Kidney (tissue), 14 donors: ENCODE data around the gene VAV2. TPM values are rescaled to one million over a fixed set of nuclear protein-coding genes. Genes with fewer than 3 reads are reported as not detected.
A peak's percentile ranks its signal among the peaks of the same experiment; 100 is the strongest.

Experiments used
- DNase-seq, 5 donors: peaks; one replicate each; pipeline ENCODE4 v3.0.0-alpha.2; 2013 to 2020
- FAIRE-seq: peaks from 2 replicates; lab custom pipeline; 2012; peaks lifted over from hg19 to GRCh38; lab: Jason Lieb, UNC
- H3K27ac ChIP-seq, 2 donors: one replicate each; pipeline ENCODE4 v1.7.0; 2013; ENCODE audit warnings: low read depth in 2 of 2, low read length in 2 of 2, inconsistent platforms in 1 of 2
- H3K27me3 ChIP-seq: one replicate; pipeline ENCODE4 v1.7.1; 2013; ENCODE audit warnings: low read length, inconsistent platforms; ENCODE audit not compliant: control insufficient read depth, insufficient read depth
- H3K36me3 ChIP-seq, 3 donors: one replicate each; pipeline versions ENCODE4 v1.7.0 to v1.7.1; 2013; ENCODE audit warnings: low read length in 3 of 3, control low read depth in 1 of 3, inconsistent platforms in 1 of 3; ENCODE audit not compliant: insufficient read depth in 3 of 3, control insufficient read depth in 2 of 3
- H3K4me1 ChIP-seq, 3 donors: one replicate each; pipeline versions ENCODE4 v1.7.0 to v1.7.1; 2013; ENCODE audit warnings: low read length in 3 of 3, inconsistent platforms in 1 of 3, low read depth in 1 of 3; ENCODE audit not compliant: control insufficient read depth in 2 of 3, insufficient read depth in 2 of 3
- H3K4me3 ChIP-seq, 3 donors: one replicate each; pipeline versions ENCODE4 v1.7.0 to v1.8.1; 2013; ENCODE audit warnings: low read length in 3 of 3, control low read depth in 1 of 3, inconsistent platforms in 1 of 3
- H3K9ac ChIP-seq, 3 donors: one replicate each; pipeline versions ENCODE4 v1.7.0 to v1.7.1; 2013; ENCODE audit warnings: low read length in 3 of 3, control low read depth in 1 of 3, inconsistent platforms in 1 of 3
- H3K9me3 ChIP-seq, 3 donors: one replicate each; pipeline versions ENCODE4 v1.7.0 to v1.7.1; 2013; ENCODE audit warnings: low read length in 3 of 3, control low read depth in 1 of 3, inconsistent platforms in 1 of 3; ENCODE audit not compliant: control insufficient read depth in 2 of 3, insufficient read depth in 1 of 3
- CTCF ChIP-seq: IDR thresholded peaks from 3 replicates; pipeline ENCODE4 v1.5.1; 2012; ENCODE audit warnings: mild to moderate bottlenecking, moderate library complexity, borderline replicate concordance; ENCODE audit not compliant: insufficient read depth; ENCODE audit errors: extremely low read depth
- intact Hi-C: fragments of 100-400 bp; cut with DNase I; formaldehyde crosslinking; loops from one replicate; pipeline ENCODE4 v1.11.1; 2022
- polyA plus RNA-seq: library from polyadenylated mRNA; stranded (reverse); fragments of 350-450 nt; fragmentation: Illumina TruSeq; extraction: RNeasy Lipid Tissue Mini Kit (QIAGEN cat#74804); gene quantifications from one replicate; pipeline ENCODE4 v1.2.3, GENCODE V29; 2014; ENCODE audit warnings: low read depth, low replicate concordance; ENCODE audit not compliant: insufficient read depth
- total RNA-seq: library from RNA; stranded (reverse); fragmentation: NEBNext Ultra II Directional; extraction: Animal tissue kit (Norgen Biotek cat#: 25700); gene quantifications from one replicate; pipeline ENCODE4 v1.2.1, GENCODE V29; 2021
- donor health status: control.
- donor health status: control.
- donor health status: control.
- donor health status: control.
- donor health status: control.
- donor health status: DM: yes; HTN: yes; CAD: no.
- donor health status: Normal renal cell carcinoma (clear cell type).

Gene VAV2
- total and polyA plus RNA-seq, 2 donors from 2014 or later = 22.3 to 47.1 TPM

GRCh38 chr9:133869674-133870405, 122.3 kb downstream of the VAV2 start:
- H3K9ac ChIP-seq = no peak overlapping the region
- intact Hi-C loops = no loop called here
- peaks cover 0 to 9% (median 0%) of the 10 kb centered on the region in 3 donors for H3K4me1 ChIP-seq
- DNase-seq (peak in 1 of 5 donors; percentile 28), FAIRE-seq (no peak)
- no peaks in the 10 kb centered on the region for H3K9me3 ChIP-seq
- no peaks in the 10 kb centered on the region for H3K27me3 ChIP-seq
- H3K4me3 ChIP-seq = no peak overlapping the region
- no peak overlapping the region for H3K27ac ChIP-seq
- no peak for TF ChIP-seq CTCF
- H3K36me3 ChIP-seq = no peaks in the 10 kb centered on the region

- Histone ChIP-seq H3K27me3 (no peaks in the 10 kb centered on the region), H3K9ac (no peak overlapping the region), H3K4me1 (peaks cover 0 to 13% (median 9%) of the 10 kb centered on the region in 3 donors), H3K4me3 (no peak overlapping the region), H3K27ac (no peak overlapping the region), H3K36me3 (no peaks in the 10 kb centered on the region), H3K9me3 (no peaks in the 10 kb centered on the region)
- FAIRE-seq = no peak
- intact Hi-C loops = no loop called here
- no peak for DNase-seq
- no peak for TF ChIP-seq CTCF
Observed at GRCh38 chr9:133868203-133868602, 123.9 kb downstream of the VAV2 start.

GRCh38 chr9:133866946-133867345, 125.2 kb downstream of the VAV2 start:
- Histone ChIP-seq H3K27ac (no peak overlapping the region), H3K9ac (no peak overlapping the region), H3K36me3 (no peaks in the 10 kb centered on the region), H3K4me3 (no peak overlapping the region), H3K4me1 (peaks cover 0 to 17% (median 11%) of the 10 kb centered on the region in 3 donors), H3K9me3 (no peaks in the 10 kb centered on the region), H3K27me3 (no peaks in the 10 kb centered on the region)
- FAIRE-seq = no peak
- intact Hi-C loops = no loop called here
- no peak for TF ChIP-seq CTCF
- no peak for DNase-seq

- peak overlapping the region; percentile 45 to 78 for H3K27ac ChIP-seq
- H3K9me3 ChIP-seq = no peaks in the 10 kb centered on the region
- H3K4me1 ChIP-seq = peaks cover 0 to 17% (median 11%) of the 10 kb centered on the region in 3 donors
- peaks cover 0 to 8% (median 0%) of the 10 kb centered on the region in 3 donors for H3K36me3 ChIP-seq
- DNase-seq (peak in 3 of 5 donors; percentile 60 to 80 (median 61)), FAIRE-seq (no peak)
- H3K27me3 ChIP-seq = no peaks in the 10 kb centered on the region
- no peak for TF ChIP-seq CTCF
- intact Hi-C loops = no loop called here
- peak overlapping the region in 1 of 3 donors; percentile 51 for H3K9ac ChIP-seq
- no peak overlapping the region for H3K4me3 ChIP-seq
Observed at GRCh38 chr9:133864011-133864410, 128.1 kb downstream of the VAV2 start.
